Measurements from ENCODE around the gene GNAI3. TPM values are rescaled to one million over a fixed set of nuclear protein-coding genes. Genes with fewer than 3 reads are reported as not detected.

GNAI3 gene
- total RNA-seq, 1 experiment from 2014 or later, result 8.3 TPM

DNA sequence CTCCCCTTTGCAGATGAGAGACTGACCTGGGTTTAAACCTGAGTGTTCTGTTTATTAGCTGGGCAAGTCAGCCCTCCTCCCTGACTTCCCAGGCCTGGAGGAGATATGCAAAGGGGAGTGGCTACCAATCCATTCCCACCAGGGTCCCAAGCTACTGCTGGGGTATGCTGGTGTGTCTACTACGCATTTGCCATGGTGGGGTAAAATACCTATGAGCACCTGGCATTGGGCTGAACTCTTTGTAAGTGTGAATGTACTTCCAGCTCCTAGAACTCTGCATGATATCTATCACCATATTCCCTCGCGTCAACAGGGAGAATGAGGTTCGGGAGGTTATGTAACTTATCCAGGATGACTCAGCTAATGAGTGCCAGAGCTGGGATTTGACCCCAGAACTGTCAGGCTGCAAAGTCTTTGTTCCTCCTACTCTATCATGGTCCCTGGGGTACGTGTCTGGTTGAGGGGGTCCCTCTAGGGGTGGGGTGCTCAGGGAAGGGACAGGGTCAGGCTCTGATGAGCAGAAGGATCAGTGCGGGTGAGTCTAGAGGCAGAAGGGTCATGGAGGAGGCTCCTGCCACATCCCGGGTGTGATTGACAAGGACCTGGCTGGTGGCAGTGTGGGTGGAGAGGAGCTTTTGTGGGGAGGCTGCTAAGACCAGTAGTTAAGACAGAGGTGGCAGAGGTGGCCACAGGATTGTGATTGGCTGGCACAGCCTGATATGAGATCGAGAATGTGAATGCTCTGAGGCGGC, 88.0 kb downstream of the GNAI3 start:
- in situ Hi-C loops (cut with HindIII; ENCODE audit: low pct_unique_long_range_greater_than_20kb, low sequenced_read_pairs), result no loop called here
- DNase-seq (ENCODE audit: low read depth, low spot score), result no peak

GRCh38 chr1:109637446-109637845, 89.0 kb downstream of the GNAI3 start:
- no peak for DNase-seq (ENCODE audit: low read depth, low spot score)
- in situ Hi-C loops (cut with HindIII; ENCODE audit: low pct_unique_long_range_greater_than_20kb, low sequenced_read_pairs), result no loop called here

GRCh38 chr1:109639063-109639840, 90.8 kb downstream of the GNAI3 start:
- no peak for DNase-seq (ENCODE audit: low read depth, low spot score)
- in situ Hi-C loops (cut with HindIII; ENCODE audit: low pct_unique_long_range_greater_than_20kb, low sequenced_read_pairs), result no loop called here

DNA sequence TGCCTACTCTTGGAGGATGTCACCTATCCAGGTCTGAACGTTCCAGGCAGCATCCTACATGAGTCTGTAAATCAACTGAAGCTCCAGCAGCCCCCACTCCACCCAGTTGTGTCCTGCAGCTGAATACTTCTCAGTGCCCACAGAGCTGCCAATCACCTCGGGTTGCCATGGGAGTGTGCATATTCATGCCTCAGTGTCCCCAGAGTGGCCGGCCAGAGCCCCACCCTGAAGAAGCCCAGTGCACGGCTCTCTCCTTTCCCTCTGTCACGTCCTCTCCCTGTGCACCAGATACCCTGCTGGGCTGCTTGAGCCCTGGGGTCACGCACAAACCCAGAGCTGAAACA, 91.4 kb downstream of the GNAI3 start:
- DNase-seq (ENCODE audit: low read depth, low spot score), result no peak
- in situ Hi-C loops (cut with HindIII; ENCODE audit: low pct_unique_long_range_greater_than_20kb, low sequenced_read_pairs), result no loop called here

DNA sequence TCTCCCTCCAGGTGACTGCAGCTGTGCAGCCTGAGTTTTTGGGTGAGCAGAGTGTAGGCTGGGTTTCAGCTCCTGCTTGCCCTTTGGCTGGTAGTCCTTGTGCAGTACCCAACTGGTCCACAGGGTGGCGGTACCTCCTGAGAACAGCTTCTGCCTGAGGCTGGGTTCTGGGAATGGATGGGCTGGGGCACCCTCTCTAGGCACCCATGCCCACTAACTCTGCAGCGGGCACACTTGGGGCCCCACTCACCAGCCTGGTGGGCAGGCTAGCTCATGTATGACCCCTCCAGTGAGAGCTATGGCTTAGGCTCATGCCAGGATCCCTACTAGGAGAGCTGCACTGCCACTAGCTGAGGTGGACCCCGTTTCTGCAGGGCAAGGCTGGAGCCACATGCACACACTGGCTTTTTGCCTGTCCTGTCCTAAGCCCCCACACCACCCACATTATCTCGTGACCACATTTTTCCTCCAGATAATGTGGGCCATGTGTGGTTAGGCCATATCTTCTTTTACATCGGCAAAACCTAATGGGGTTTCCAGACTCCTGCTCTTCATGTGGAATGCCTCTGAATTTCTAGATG, 92.0 kb downstream of the GNAI3 start:
- in situ Hi-C loops (cut with HindIII; ENCODE audit: low pct_unique_long_range_greater_than_20kb, low sequenced_read_pairs), result no loop called here
- peak; percentile 74 for DNase-seq (ENCODE audit: low read depth, low spot score)

DNA sequence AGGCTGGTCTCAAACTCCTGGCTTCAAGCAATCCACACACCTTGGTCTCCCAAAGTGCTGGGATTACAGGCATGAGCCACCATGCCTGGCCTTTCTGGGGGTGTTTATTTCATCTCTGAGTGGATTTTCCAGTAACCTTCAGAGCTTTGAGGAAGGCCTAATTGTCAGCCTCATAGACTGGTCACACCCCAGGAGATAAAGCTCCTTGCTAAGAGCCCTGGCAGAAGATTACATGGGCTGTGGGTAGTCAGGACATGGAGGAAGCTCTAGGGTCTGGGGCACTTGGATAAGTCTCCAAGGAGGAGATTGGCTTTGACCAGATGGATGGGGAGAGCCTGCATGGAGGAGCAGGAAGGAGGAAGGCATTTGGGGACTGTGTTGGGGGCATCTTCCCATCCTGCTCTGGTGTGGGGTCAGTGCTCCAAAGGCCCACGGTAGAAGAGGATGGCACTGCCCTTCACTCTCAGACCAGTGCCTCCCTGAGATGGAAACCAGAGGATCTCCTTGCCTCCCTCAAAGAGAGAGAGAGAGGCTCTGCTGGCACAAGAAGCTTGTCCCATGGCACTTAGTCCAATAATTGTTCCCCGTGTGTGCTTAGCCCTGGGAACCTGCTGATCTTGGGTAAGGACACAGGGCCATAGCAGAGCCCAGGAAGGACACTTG, 92.8 kb downstream of the GNAI3 start:
- no peak for DNase-seq (ENCODE audit: low read depth, low spot score)
- in situ Hi-C loops (cut with HindIII; ENCODE audit: low pct_unique_long_range_greater_than_20kb, low sequenced_read_pairs), result no loop called here

DNA sequence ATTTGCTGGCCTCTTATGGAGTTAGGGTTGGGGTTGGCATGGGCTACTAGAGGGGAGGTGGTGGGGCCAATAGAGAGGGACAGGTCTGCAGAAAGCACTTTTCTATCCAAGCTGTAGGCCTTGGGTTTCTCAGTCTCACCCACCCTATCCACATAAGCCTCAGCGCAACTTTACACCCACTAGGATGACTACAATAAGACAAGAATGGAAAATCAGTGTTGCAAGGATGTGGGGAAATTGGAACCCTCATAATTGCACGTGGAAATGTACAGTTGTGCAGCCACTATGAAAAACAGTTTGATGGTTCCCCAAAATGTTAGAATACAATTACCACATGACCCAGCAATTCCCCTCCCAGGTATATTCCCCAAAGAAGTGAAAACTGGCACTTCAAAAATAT, 93.4 kb downstream of the GNAI3 start:
- in situ Hi-C loops (cut with HindIII; ENCODE audit: low pct_unique_long_range_greater_than_20kb, low sequenced_read_pairs), result no loop called here

GRCh38 chr1:109642626-109643025, 94.2 kb downstream of the GNAI3 start:
- no peak for DNase-seq (ENCODE audit: low read depth, low spot score)
- in situ Hi-C loops (cut with HindIII; ENCODE audit: low pct_unique_long_range_greater_than_20kb, low sequenced_read_pairs), result no loop called here

More for the DNA sequence above, 93.4 kb downstream of the GNAI3 start:
- DNase-seq (ENCODE audit: low read depth, low spot score), result no peak

- DNase-seq (ENCODE audit: low read depth, low spot score), result peak; percentile 71
- in situ Hi-C loops (cut with HindIII; ENCODE audit: low pct_unique_long_range_greater_than_20kb, low sequenced_read_pairs), result no loop called here
Measured at GRCh38 chr1:109643385-109644230, 95.2 kb downstream of the GNAI3 start.

DNA sequence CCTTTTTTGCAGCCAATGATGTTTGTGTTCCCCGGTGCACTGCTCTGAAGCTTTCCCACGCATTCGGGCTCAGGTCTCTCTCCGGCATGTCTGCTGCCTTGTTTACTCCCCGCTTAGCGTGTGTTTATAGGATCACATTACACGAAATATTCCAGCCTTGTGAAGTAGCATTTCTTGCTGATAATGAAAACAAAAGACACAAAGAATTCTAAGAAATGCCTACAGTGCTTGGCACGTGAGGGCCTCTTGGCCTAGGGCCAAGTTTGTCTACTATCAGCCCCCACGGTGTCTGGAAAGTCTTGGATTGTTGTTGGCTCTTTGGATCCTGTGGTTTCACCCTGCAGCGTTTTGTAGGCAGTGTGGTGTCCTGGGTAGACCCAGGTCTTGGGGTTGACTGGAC, 96.3 kb downstream of the GNAI3 start:
- in situ Hi-C loops (cut with HindIII; ENCODE audit: low pct_unique_long_range_greater_than_20kb, low sequenced_read_pairs), result no loop called here
- DNase-seq (ENCODE audit: low read depth, low spot score), result no peak

DNA sequence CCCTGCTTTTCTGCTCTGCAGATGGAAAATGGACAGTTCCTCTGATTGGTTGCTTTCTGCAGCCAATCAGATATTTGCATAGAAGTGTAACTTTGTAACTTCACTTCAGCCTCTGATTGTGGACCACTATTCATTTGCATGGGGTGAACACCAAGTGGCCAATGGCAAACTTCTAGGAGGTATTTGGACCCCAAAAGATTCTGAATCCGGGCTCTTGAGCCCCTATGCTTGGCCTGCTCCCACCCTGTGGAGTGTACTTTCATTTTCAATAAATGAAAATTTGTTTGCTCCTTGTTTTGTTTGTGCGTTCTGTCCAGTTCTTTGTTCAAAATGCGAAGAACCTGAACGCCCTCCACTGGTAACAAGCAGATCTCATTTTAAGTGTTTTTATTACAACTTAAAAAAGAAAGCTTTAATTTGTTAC, 101.1 kb downstream of the GNAI3 start:
- in situ Hi-C loops (cut with HindIII; ENCODE audit: low pct_unique_long_range_greater_than_20kb, low sequenced_read_pairs), result no loop called here
- peak; percentile 63 for DNase-seq (ENCODE audit: low read depth, low spot score)

GRCh38 chr1:109650609-109651008, 102.2 kb downstream of the GNAI3 start:
- DNase-seq (ENCODE audit: low read depth, low spot score), result no peak
- in situ Hi-C loops (cut with HindIII; ENCODE audit: low pct_unique_long_range_greater_than_20kb, low sequenced_read_pairs), result no loop called here

DNA sequence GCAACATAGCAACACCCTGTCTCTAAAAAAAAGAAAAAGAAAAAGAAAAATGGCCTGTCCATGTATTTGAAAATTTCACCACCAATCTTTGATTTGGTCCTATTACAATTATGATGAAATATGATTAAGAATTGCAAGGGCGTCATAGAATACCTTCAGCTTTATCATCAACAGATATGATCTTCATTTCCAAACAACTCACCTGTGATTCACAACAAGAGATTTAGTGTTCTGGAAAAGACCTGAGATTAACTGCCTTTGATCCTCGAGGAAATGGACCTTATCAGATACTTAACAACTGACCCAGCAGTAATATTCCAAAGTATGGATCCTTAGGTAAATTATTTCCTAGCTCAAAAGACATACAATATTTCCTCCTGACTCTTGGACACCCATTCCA, 104.0 kb downstream of the GNAI3 start:
- in situ Hi-C loops (cut with HindIII; ENCODE audit: low pct_unique_long_range_greater_than_20kb, low sequenced_read_pairs), result no loop called here
- DNase-seq (ENCODE audit: low read depth, low spot score), result no peak

DNA sequence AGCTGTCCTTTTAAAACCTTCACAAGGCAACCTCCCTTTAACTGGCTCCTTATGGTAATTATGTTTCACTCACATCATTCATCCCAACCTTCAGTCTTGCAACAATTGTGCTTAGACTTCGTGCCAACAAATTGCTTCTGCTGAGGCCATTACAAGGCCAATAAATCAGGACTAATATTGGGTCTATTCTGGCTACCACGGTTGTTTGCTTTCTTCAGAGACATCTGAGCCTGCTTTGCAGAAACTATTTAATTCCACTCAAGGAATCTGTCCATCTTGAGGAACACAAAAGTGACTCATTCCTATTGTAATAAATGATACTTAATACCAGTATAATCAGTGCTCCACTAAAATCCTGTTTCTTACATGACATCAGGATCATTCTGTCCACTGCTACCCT, 104.9 kb downstream of the GNAI3 start:
- DNase-seq (ENCODE audit: low read depth, low spot score), result no peak
- in situ Hi-C loops (cut with HindIII; ENCODE audit: low pct_unique_long_range_greater_than_20kb, low sequenced_read_pairs), result no loop called here

DNA sequence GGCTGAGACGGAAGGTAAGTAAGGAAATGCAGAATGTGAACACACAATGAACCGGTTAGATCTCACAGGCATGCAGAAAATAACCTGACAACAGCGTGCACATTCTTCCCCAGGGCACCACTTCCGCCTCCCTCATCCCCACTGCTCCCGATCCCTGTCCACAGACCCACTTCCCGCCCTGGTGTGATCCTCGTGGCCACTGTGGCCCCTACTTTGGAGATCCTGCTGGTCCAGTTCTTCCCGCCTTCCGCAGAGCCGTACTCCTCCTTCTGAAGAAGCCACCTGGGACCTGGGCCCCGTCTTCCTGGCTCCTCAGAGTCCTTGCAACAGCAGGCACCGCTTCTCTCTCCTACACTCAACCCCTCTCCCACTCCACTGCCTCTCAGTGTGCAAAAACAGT, 106.1 kb downstream of the GNAI3 start:
- in situ Hi-C loops (cut with HindIII; ENCODE audit: low pct_unique_long_range_greater_than_20kb, low sequenced_read_pairs), result no loop called here

DNA sequence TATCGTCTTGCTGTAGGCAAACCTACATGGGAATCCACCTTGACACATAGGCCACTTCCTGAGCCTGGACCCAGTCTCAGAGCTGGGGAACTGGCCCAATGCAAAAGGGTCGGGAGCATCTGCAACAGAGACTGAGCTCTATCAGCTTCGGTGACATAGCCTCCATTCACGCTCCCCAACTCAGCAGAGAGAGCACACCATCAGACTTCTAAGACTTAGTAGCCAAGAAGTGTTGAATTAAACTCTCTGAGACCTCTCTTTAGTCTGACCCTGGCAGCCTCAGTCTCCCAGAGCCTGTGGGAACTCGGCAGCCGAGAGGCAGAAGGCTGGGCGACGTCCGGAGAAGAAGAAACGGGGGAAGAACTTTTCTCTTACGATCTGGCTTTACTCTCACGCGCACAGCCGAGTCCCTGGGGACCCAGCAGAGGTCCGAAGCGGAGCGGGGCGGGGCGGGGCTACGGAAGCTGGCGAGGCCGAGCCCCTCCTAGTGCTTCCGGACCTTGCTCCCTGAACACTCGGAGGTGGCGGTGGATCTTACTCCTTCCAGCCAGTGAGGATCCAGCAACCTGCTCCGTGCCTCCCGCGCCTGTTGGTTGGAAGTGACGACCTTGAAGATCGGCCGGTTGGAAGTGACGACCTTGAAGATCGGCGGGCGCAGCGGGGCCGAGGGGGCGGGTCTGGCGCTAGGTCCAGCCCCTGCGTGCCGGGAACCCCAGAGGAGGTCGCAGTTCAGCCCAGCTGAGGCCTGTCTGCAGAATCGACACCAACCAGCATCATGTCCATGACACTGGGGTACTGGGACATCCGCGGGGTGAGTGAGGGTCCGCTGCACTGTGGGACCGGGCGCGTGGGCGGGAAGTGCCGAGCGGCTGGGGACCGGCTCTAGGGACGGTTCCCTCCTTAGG, 107.5 kb downstream of the GNAI3 start, which contains the start of gene GSTM4:
TSS of gene GSTM4 (plus strand) at position 485 of the 905 bp plus-strand sequence. CDS start at position 776, 291 bp downstream.
- DNase-seq (ENCODE audit: low read depth, low spot score), result peak; percentile 85
- in situ Hi-C loops (cut with HindIII; ENCODE audit: low pct_unique_long_range_greater_than_20kb, low sequenced_read_pairs), result no loop called here

More for the DNA sequence above, 106.1 kb downstream of the GNAI3 start:
- DNase-seq (ENCODE audit: low read depth, low spot score), result no peak
